ENCODE results near the gene SUPT4H1.

DNA sequence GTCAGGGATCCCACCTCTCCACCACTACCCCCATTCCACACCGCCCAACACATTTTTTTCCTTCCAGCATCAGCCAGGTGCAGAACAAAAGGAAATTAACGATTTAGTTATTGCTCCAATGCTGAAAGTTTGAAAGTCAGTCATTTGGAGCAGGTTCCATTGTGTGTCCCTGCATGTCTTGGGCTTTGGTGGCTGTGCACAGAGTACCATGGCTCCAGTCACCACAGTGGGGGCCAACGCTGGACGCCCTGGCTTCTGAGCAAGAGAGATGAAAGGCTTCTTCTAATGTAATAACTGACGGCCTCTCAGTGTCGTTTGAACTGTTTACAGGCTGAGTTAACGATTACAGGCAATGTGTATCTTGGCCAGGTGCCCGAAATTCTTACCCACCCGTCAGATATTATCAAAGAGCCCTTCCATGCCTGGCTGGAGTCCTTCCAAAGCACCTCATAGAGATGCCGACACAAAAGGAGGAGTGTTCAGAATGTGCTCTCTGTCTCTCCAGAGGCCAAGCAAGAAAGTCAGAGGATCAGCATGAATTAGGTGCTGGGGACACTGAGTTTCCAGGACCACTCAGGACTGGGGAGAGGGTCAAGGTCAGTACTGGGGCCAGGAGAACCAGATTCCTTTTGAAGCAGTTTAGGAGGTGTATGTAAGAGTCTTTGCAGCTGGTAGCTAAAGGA is 39.4 kb upstream of the SUPT4H1 start:
- TF ChIP-seq POLR2A (IDR thresholded peaks at IDR 0.05) (no peak), POLR2AphosphoS5 (IDR thresholded peaks at IDR 0.05) (no peak)
- TF ChIP-seq, protein P1, sequence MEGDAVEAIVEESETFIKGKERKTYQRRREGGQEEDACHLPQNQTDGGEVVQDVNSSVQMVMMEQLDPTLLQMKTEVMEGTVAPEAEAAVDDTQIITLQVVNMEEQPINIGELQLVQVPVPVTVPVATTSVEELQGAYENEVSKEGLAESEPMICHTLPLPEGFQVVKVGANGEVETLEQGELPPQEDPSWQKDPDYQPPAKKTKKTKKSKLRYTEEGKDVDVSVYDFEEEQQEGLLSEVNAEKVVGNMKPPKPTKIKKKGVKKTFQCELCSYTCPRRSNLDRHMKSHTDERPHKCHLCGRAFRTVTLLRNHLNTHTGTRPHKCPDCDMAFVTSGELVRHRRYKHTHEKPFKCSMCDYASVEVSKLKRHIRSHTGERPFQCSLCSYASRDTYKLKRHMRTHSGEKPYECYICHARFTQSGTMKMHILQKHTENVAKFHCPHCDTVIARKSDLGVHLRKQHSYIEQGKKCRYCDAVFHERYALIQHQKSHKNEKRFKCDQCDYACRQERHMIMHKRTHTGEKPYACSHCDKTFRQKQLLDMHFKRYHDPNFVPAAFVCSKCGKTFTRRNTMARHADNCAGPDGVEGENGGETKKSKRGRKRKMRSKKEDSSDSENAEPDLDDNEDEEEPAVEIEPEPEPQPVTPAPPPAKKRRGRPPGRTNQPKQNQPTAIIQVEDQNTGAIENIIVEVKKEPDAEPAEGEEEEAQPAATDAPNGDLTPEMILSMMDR (IDR thresholded peaks at IDR 0.05 in 8 of 11, conservative IDR thresholded peaks at IDR 0.05 in 3 of 11): no peak

Data from spleen (tissue), 7 donors.